ENCODE results near the gene MGST2. TPM values are rescaled to one million over a fixed set of nuclear protein-coding genes. Genes with fewer than 3 reads are reported as not detected.

MGST2 gene
- total RNA-seq = 6.7 and 6.9 TPM in 2 replicates

DNA sequence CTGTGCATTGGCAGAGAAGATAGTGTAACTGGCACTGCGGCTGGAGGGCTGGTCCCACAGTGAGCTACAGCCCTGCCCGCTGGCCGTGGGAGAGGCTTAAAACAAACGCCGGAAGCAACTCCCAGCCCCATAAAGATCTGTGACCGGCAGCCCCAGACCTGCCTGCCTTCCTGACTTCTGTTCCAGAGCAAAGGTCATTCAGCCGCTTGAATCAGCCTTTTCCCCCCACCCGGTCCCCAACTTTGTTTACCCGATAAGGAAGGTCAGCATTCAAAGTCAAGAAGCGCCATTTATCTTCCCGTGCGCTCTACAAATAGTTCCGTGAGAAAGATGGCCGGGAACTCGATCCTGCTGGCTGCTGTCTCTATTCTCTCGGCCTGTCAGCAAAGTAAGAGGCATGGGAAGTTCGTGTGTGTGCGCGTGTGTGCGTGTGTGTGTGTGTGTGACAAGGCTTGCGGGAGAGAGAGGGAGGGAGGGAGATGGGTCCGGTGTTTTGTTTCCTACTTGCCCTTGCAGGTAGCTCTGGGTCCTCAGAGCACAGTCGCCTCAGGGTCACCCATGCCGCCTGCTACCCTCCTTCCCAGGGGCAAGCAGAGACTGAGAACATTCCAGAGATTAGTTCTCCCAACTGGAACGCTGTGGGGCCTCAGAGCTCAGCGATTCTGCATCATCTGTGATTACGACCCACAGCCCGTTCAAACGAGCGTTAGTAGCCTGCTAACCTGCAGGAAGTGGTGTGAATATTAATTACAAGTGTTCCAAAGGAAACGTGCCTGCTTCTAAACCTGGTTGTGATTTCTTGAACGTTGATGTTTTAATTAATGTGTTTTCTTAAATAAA, at the start of gene MGST2:
MGST2 (plus strand) TSS at position 130 of the 840 bp plus-strand sequence; CDS start at position 331, 201 bp downstream.

Other genes starting within 250 kb of the MGST2 start
- 13.2 and 15.4 TPM in 2 replicates for gene RAB33B, start 211.7 kb upstream of the MGST2 start, total RNA-seq
- 102 and 112 TPM in 2 replicates for gene SETD7, start 109.6 kb upstream of the MGST2 start, total RNA-seq

Data from aortic smooth muscle cell (primary cell).